DND-41 (cell line): ENCODE measurements around the gene KIAA1328.

Source experiments
- EZH2 ChIP-seq: IDR thresholded peaks from 3 replicates; pipeline ENCODE4 v1.6.1; 2012; ENCODE audit warnings: borderline replicate concordance, low read depth, mild to moderate bottlenecking, moderate library complexity, low read length, inconsistent platforms; ENCODE audit not compliant: severe bottlenecking
- TF ChIP-seq, protein P1 (sequence below): IDR thresholded peaks from 2 replicates; pipeline ENCODE4 v1.5.1; 2012; ENCODE audit warnings: borderline replicate concordance, low read length, moderate library complexity, mild to moderate bottlenecking; ENCODE audit not compliant: poor library complexity, severe bottlenecking; ENCODE audit errors: extremely low read depth

DNA sequence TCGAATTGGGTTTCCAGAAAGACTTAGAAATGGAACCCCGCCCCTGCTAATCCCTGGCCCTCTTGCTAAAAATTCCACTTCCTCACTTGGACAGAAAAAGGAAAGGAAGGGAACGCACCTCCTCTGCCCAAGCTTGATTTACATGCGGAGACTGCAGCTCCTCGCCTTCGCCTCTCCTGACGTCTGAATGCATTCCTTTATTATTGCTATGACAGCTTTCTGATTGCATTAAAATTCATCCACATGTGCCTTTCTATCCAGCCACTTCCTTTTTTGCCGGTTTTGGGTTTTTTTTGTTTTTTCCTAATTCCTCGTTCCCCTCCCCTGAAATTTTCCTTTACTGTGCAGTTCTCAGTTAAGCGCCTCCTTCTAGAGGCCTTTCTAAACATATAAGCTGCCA lies 448.9 kb downstream of the KIAA1328 start:
- TF ChIP-seq, protein P1, sequence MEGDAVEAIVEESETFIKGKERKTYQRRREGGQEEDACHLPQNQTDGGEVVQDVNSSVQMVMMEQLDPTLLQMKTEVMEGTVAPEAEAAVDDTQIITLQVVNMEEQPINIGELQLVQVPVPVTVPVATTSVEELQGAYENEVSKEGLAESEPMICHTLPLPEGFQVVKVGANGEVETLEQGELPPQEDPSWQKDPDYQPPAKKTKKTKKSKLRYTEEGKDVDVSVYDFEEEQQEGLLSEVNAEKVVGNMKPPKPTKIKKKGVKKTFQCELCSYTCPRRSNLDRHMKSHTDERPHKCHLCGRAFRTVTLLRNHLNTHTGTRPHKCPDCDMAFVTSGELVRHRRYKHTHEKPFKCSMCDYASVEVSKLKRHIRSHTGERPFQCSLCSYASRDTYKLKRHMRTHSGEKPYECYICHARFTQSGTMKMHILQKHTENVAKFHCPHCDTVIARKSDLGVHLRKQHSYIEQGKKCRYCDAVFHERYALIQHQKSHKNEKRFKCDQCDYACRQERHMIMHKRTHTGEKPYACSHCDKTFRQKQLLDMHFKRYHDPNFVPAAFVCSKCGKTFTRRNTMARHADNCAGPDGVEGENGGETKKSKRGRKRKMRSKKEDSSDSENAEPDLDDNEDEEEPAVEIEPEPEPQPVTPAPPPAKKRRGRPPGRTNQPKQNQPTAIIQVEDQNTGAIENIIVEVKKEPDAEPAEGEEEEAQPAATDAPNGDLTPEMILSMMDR, result no peak
- no peak for TF ChIP-seq EZH2
